Transverse colon (tissue), 4 donors: ENCODE results near the gene CPHXL2. TPM values are rescaled to one million over a fixed set of nuclear protein-coding genes. Genes with fewer than 3 reads are reported as not detected.

Source experiments
- DNase-seq: peaks from one replicate; pipeline ENCODE4 v3.0.0-alpha.2; 2019
- H3K27ac ChIP-seq, 4 donors: fragments of 200-600 bp; sonication (generic); 2 replicates each; pipeline ENCODE4 v1.5.1; 2016 to 2018; ENCODE audit warnings: inconsistent platforms in 4 of 4
- H3K27me3 ChIP-seq: fragments of 200-600 bp; sonication (generic); 2 replicates; pipeline ENCODE4 v1.5.1; 2017; ENCODE audit warnings: inconsistent platforms
- H3K36me3 ChIP-seq, 4 donors: fragments of 200-600 bp; sonication (generic); 2 replicates each; pipeline ENCODE4 v1.5.1; 2017 to 2019; ENCODE audit warnings: inconsistent platforms in 4 of 4
- H3K4me1 ChIP-seq, 4 donors: fragments of 200-600 bp; sonication (generic); 2 replicates each; pipeline ENCODE4 v1.5.1; 2017 to 2020; ENCODE audit warnings: inconsistent platforms in 4 of 4
- H3K4me3 ChIP-seq, 4 donors: fragments of 200-600 bp; sonication (generic); 1 replicate in 1 of 4; 2 replicates in 3 of 4; pipeline versions ENCODE4 v1.5.1 to v1.6.1; 2017 to 2019; ENCODE audit warnings: inconsistent platforms in 4 of 4
- H3K9me3 ChIP-seq, 2 donors: fragments of 200-600 bp; sonication (generic); 2 replicates each; pipeline ENCODE4 v1.5.1; 2017 to 2019; ENCODE audit warnings: inconsistent platforms in 2 of 2
- CTCF ChIP-seq, 5 experiments: fragments of 200-600 bp in 3 of 5; fragments of 450-650 bp in 2 of 5; sonication (generic) in 3 of 5; IDR thresholded peaks; 1 replicate in 2 of 5; 2 replicates in 3 of 5; pipeline ENCODE4 v1.5.1; 2016 to 2017; ENCODE audit warnings: antibody characterized with exemption in 5 of 5, inconsistent platforms in 3 of 5, mild to moderate bottlenecking in 2 of 5, moderate library complexity in 1 of 5
- EP300 ChIP-seq: sonication (generic); formaldehyde crosslinking; IDR thresholded peaks from one replicate; pipeline ENCODE4 v1.6.1; 2017; ENCODE audit warnings: antibody characterized with exemption, low read depth
- POLR2A ChIP-seq: fragments of 450-650 bp; IDR thresholded peaks from one replicate; pipeline ENCODE4 v1.6.1; 2016; ENCODE audit warnings: antibody characterized with exemption, mild to moderate bottlenecking, moderate library complexity
- POLR2AphosphoS5 ChIP-seq, 3 donors: sonication (generic); formaldehyde crosslinking; IDR thresholded peaks; one replicate each; pipeline ENCODE4 v1.6.1; 2016; ENCODE audit warnings: antibody characterized with exemption in 3 of 3
- WGBS, 2 donors: methylation state at CpG; one replicate each; pipeline ENCODE4 v1.1.5; 2018; ENCODE audit warnings: low coverage in 1 of 2; 5-methylcytosine and 5-hydroxymethylcytosine counted together
- in situ Hi-C, 4 donors: fragments of 200-750 bp; cut with MboI; loops; one replicate each; pipeline versions ENCODE4 v1.15.0 to v1.15.1; 2017; ENCODE audit warnings: low sequenced_read_pairs in 3 of 4, low pct_ligation_motif_present in 1 of 4, low pct_unique_long_range_greater_than_20kb in 1 of 4
- intact Hi-C: fragments of 100-400 bp; cut with DNase I; formaldehyde crosslinking; loops from one replicate; pipeline ENCODE4 v1.15.1; 2023; ENCODE audit warnings: low total_unique reads
- total RNA-seq, 4 donors: library from RNA; depleted of rRNA; stranded (reverse); fragments of >200 nt; gene quantifications; one replicate each; pipeline ENCODE4 v1.1.0, GENCODE V29; 2016

The CPHXL2 gene
- total RNA-seq, 4 donors from 2014 or later: not detected

- peaks cover 25 to 58% (median 41%) of the 10 kb centered on the region in 4 donors for H3K4me1 ChIP-seq
- 0% methylated on average over 53 of the region's 76 CpGs; no CpG with 5 or more reads in 1 of the 2 donors for WGBS, 2 donors
- in situ Hi-C loops (loop anchor here in 2 of 4 donors (5.0 to 25.0 kb wide), 3 partner anchors 115 to 1540 kb away; partner anchors contain the start of genes TMEM170A (in 2 of the 2), MON1B (in 1 of the 2) and SYCE1L (in 1 of the 2)), intact Hi-C loops (loop anchor here (5.0 kb wide), 1 partner anchor 215 kb away; the partner anchor contains the start of gene CFDP1)
- peak; percentile 96 for DNase-seq
- no peaks in the 10 kb centered on the region for H3K9me3 ChIP-seq
- peak within 1 kb of the TSS; percentile 86 to 100 (median 97) for H3K4me3 ChIP-seq
- TF ChIP-seq EP300 (no peak), POLR2A (peak; percentile 98), POLR2AphosphoS5 (IDR thresholded peaks at IDR 0.05) (peak; percentile 99), CTCF (IDR thresholded peaks at IDR 0.05) (peak in 1 of 5 experiments; percentile 3)
- H3K27me3 ChIP-seq: no peaks in the 10 kb centered on the region
- H3K27ac ChIP-seq: peak within 1 kb of the TSS; percentile 97 to 99 (median 98)
- H3K36me3 ChIP-seq: no peaks in the 10 kb centered on the region
Measured at GRCh38 chr16:75647492-75648264, 29.1 kb downstream of the CPHXL2 start, which contains the start of the genes KARS1 and TERF2IP. TSS of gene KARS1 (minus strand) at chr16:75647665. CDS start at chr16:75647639, 26 bp downstream. TSS of gene TERF2IP (plus strand) at chr16:75647773. CDS start at chr16:75647883, 110 bp downstream.

GRCh38 chr16:75647112-75647491 lies 29.7 kb downstream of the CPHXL2 start:
- H3K27me3 ChIP-seq: no peaks in the 10 kb centered on the region
- no peak for TF ChIP-seq POLR2A
- TF ChIP-seq EP300: no peak
- no peak for TF ChIP-seq CTCF (IDR thresholded peaks at IDR 0.05)
- H3K4me3 ChIP-seq: peak overlapping the region; percentile 77 to 100 (median 97)
- H3K4me1 ChIP-seq: peaks cover 23 to 52% (median 38%) of the 10 kb centered on the region in 4 donors
- no peaks in the 10 kb centered on the region for H3K9me3 ChIP-seq
- in situ Hi-C loops: loop anchor here in 2 of 4 donors (5.0 to 25.0 kb wide), 3 partner anchors 115 to 1540 kb away; partner anchors contain the start of genes TMEM170A (in 2 of the 2), MON1B (in 1 of the 2) and SYCE1L (in 1 of the 2)
- DNase-seq: no peak
- no peaks in the 10 kb centered on the region for H3K36me3 ChIP-seq
- intact Hi-C loops: loop anchor here (5.0 kb wide), 1 partner anchor 215 kb away; the partner anchor contains the start of gene CFDP1
- 0% methylated on average over 3 to 16 of the region's 18 CpGs for WGBS, 2 donors
- H3K27ac ChIP-seq: peak overlapping the region; percentile 97 to 99 (median 98)

- H3K27me3 ChIP-seq: no peaks in the 10 kb centered on the region
- intact Hi-C loops (loop anchor here (5.0 kb wide), 1 partner anchor 212 kb away; the partner anchor contains the start of gene CFDP1), in situ Hi-C loops (loop anchor here in 2 of 4 donors (5.0 to 25.0 kb wide), 3 partner anchors 118 to 1543 kb away; partner anchors contain the start of genes TMEM170A (in 2 of the 2), MON1B (in 1 of the 2) and SYCE1L (in 1 of the 2))
- no peak overlapping the region for H3K27ac ChIP-seq
- DNase-seq: no peak
- H3K4me3 ChIP-seq: no peak overlapping the region
- WGBS, 2 donors: 67 to 82% methylated on average over 3 to 7 of the region's 7 CpGs
- peaks cover 0 to 23% (median 11%) of the 10 kb centered on the region in 4 donors for H3K36me3 ChIP-seq
- H3K9me3 ChIP-seq: no peaks in the 10 kb centered on the region
- TF ChIP-seq CTCF (IDR thresholded peaks at IDR 0.05) (peak in 2 of 5 experiments; percentile 9 to 13), POLR2A (no peak), EP300 (no peak), POLR2AphosphoS5 (IDR thresholded peaks at IDR 0.05) (no peak)
- peaks cover 13 to 27% (median 17%) of the 10 kb centered on the region in 4 donors for H3K4me1 ChIP-seq
Measured at GRCh38 chr16:75644240-75645012, 32.4 kb downstream of the CPHXL2 start.
